PC-3 (cell line): ENCODE results near the gene NRSN2. TPM values are rescaled to one million over a fixed set of nuclear protein-coding genes. Genes with fewer than 3 reads are reported as not detected.
A peak's percentile ranks its signal among the peaks of the same experiment; 100 is the strongest.

ENCODE experiments used
- ATAC-seq: fragments of 200-7000 bp; cut with Tn5 transposase; 2 replicates; pipeline ENCODE4 v1.9.1; 2020; ENCODE audit warnings: mild to moderate bottlenecking, moderate library complexity
- BruUV-seq: library from RNA; stranded (reverse); fragments of 400-500 nt; replicated peaks from 2 replicates; lab custom pipeline; 2021; lab: Mats Ljungman, UMichigan
- CTCF ChIA-PET: fragments of 300-600 bp; sonication (Branson Sonifier 250); formaldehyde crosslinking; loops from one replicate; lab custom pipeline; 2022; ENCODE audit warnings: antibody characterized with exemption; lab: Charles Lee
- POLR2A ChIA-PET: fragments of 300-600 bp; sonication (Branson Sonifier 250); formaldehyde crosslinking; loops from one replicate; lab custom pipeline; 2022; ENCODE audit warnings: antibody characterized with exemption; ENCODE audit not compliant: unreplicated experiment; lab: Charles Lee
- DNase-seq: peaks from one replicate; pipeline ENCODE4 v3.0.0-alpha.2; 2015
- H2AFZ ChIP-seq: fragments of 300-600 bp; sonication (generic); 2 replicates; pipeline ENCODE4 v1.6.0; 2016; ENCODE audit warnings: antibody characterized with exemption, low read length
- H3F3A ChIP-seq: fragments of 300-600 bp; sonication (generic); one replicate; pipeline ENCODE4 v1.6.0; 2017; ENCODE audit warnings: antibody characterized with exemption, low read length, control low read depth, mild to moderate bottlenecking; ENCODE audit not compliant: unreplicated experiment
- H3K27ac ChIP-seq: fragments of 300-600 bp; sonication (generic); 2 replicates; pipeline ENCODE4 v1.5.1; 2016; ENCODE audit warnings: mild to moderate bottlenecking, low read length
- H3K27me3 ChIP-seq: fragments of 300-600 bp; sonication (generic); 2 replicates; pipeline ENCODE4 v1.6.1; 2016; ENCODE audit warnings: low read length, mixed read lengths
- H3K36me3 ChIP-seq: fragments of 300-600 bp; sonication (generic); 2 replicates; pipeline ENCODE4 v1.6.1; 2016; ENCODE audit warnings: low read depth, mixed run types, low read length, mixed read lengths
- H3K4me1 ChIP-seq: fragments of 300-600 bp; sonication (generic); 2 replicates; pipeline ENCODE4 v1.5.1; 2016; ENCODE audit warnings: low read length; ENCODE audit not compliant: insufficient read depth
- H3K4me2 ChIP-seq: fragments of 300-600 bp; sonication (generic); 2 replicates; pipeline ENCODE4 v1.6.0; 2016; ENCODE audit warnings: low read length
- H3K4me3 ChIP-seq: fragments of 300-600 bp; sonication (generic); 2 replicates; pipeline ENCODE4 v1.5.1; 2016; ENCODE audit warnings: mild to moderate bottlenecking, low read length, mixed read lengths
- H3K79me2 ChIP-seq: fragments of 300-600 bp; sonication (generic); 2 replicates; pipeline ENCODE4 v1.6.1; 2017; ENCODE audit warnings: low read length, mixed read lengths
- H3K9ac ChIP-seq: fragments of 300-600 bp; sonication (generic); 2 replicates; pipeline ENCODE4 v1.6.0; 2016; ENCODE audit warnings: mild to moderate bottlenecking, low read length
- H3K9me2 ChIP-seq: fragments of 300-600 bp; sonication (generic); replicated peaks from 2 replicates; pipeline ENCODE4 v1.6.1; 2016; ENCODE audit warnings: mixed run types, low read length, mixed read lengths
- H3K9me3 ChIP-seq: fragments of 300-600 bp; sonication (generic); 2 replicates; pipeline ENCODE4 v1.6.1; 2016; ENCODE audit warnings: low read length, mixed read lengths
- H4K20me1 ChIP-seq: fragments of 300-600 bp; sonication (generic); 2 replicates; pipeline ENCODE4 v1.6.1; 2016; ENCODE audit warnings: low read length, mixed read lengths
- EZH2 ChIP-seq: fragments of 300-600 bp; sonication (generic); IDR thresholded peaks from one replicate; pipeline ENCODE4 v1.6.1; 2017; ENCODE audit warnings: antibody characterized with exemption, mild to moderate bottlenecking, low read length; ENCODE audit not compliant: unreplicated experiment
- EZH2phosphoT487 ChIP-seq: fragments of 300-600 bp; sonication (generic); IDR thresholded peaks from 2 replicates; pipeline ENCODE4 v1.6.1; 2018; ENCODE audit warnings: mild to moderate bottlenecking, antibody characterized with exemption, low read length, borderline replicate concordance
- intact Hi-C: fragments of 100-400 bp; cut with micrococcal nuclease; formaldehyde crosslinking; loops from 2 replicates; pipeline ENCODE4 v1.9.0; 2023
- total RNA-seq: library from RNA; depleted of rRNA; stranded (reverse); fragments of >200 nt; gene quantifications from 2 replicates; pipeline ENCODE4 v1.2.3, GENCODE V29; 2014
- TF ChIP-seq, protein P1 (sequence below): fragments of 300-600 bp; sonication (generic); conservative IDR thresholded peaks from 2 replicates; pipeline ENCODE4 v1.5.1; 2017; ENCODE audit warnings: antibody characterized with exemption, low read depth, mild to moderate bottlenecking, low read length

Gene NRSN2
- total RNA-seq, 1 experiment from 2014 or later: 50.7 TPM

DNA sequence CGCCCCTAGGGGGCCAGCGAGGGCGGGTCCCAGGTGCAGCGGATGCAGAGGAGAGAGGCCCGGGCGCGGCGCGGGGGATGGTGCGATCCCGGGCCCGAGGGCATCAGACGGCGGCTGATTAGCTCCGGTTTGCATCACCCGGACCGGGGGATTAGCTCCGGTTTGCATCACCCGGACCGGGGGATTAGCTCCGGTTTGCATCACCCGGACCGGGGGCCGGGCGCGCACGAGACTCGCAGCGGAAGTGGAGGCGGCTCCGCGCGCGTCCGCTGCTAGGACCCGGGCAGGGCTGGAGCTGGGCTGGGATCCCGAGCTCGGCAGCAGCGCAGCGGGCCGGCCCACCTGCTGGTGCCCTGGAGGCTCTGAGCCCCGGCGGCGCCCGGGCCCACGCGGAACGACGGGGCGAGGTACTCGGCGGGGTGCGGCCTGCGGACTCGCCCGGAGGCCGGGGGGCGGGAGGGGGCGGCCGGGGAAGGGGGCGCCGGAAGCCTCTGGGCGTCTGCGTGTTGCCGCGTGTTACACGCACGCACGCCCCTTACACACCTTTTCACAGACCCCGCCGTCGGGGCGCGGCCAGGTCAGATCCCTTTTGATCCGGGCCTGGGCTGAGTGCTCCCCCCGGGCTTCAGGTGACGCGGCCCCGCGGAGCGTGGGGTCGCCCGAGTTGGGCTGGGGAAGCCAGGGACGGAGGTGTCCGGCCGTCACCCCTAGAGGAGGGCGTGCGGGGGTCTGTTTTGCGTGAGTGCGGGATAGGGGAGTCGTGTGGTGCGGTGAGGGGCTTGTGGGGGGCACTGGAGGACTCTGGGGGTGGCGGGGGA is 34.1 kb downstream of the NRSN2 start:
- intact Hi-C loops: no loop called here
- no peaks in the 10 kb centered on the region for H3K9me2 ChIP-seq
- H3K36me3 ChIP-seq: peaks cover 21% of the 10 kb centered on the region; the same call in 1 of the 2 replicates
- H3K4me2 ChIP-seq: peak overlapping the region; percentile 93
- H4K20me1 ChIP-seq: peaks cover 22% of the 10 kb centered on the region
- no peaks in the 10 kb centered on the region for H3K9me3 ChIP-seq
- CTCF ChIA-PET: interaction anchor here (0.7 to 1.3 kb wide), 4 partner anchors 9 to 54 kb away, joined by 3 to 25 read pairs (median 6); no protein-coding TSS in a partner anchor
- no peaks in the 10 kb centered on the region for H3F3A ChIP-seq
- H3K4me3 ChIP-seq: peak overlapping the region; percentile 80
- peaks cover 36% of the 10 kb centered on the region for H3K4me1 ChIP-seq
- ATAC-seq (peak; percentile 60), DNase-seq (peak; percentile 76)
- peaks cover 67% of the 10 kb centered on the region for H3K79me2 ChIP-seq
- H3K27me3 ChIP-seq: no peaks in the 10 kb centered on the region
- peak overlapping the region; percentile 85 for H3K27ac ChIP-seq
- peak overlapping the region; percentile 96 for H3K9ac ChIP-seq
- no TSS peak for BruUV-seq
- H2AFZ ChIP-seq: peak overlapping the region; percentile 82
- TF ChIP-seq EZH2: no peak
- no peak for TF ChIP-seq EZH2phosphoT487
- TF ChIP-seq, protein P1, sequence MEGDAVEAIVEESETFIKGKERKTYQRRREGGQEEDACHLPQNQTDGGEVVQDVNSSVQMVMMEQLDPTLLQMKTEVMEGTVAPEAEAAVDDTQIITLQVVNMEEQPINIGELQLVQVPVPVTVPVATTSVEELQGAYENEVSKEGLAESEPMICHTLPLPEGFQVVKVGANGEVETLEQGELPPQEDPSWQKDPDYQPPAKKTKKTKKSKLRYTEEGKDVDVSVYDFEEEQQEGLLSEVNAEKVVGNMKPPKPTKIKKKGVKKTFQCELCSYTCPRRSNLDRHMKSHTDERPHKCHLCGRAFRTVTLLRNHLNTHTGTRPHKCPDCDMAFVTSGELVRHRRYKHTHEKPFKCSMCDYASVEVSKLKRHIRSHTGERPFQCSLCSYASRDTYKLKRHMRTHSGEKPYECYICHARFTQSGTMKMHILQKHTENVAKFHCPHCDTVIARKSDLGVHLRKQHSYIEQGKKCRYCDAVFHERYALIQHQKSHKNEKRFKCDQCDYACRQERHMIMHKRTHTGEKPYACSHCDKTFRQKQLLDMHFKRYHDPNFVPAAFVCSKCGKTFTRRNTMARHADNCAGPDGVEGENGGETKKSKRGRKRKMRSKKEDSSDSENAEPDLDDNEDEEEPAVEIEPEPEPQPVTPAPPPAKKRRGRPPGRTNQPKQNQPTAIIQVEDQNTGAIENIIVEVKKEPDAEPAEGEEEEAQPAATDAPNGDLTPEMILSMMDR: peak; percentile 33; the same call in 1 of the 2 replicates
- POLR2A ChIA-PET: interaction anchor here (0.6 to 1.8 kb wide), 8 partner anchors 9 to 102 kb away, joined by 3 to 26 read pairs (median 10); no protein-coding TSS in a partner anchor

DNA sequence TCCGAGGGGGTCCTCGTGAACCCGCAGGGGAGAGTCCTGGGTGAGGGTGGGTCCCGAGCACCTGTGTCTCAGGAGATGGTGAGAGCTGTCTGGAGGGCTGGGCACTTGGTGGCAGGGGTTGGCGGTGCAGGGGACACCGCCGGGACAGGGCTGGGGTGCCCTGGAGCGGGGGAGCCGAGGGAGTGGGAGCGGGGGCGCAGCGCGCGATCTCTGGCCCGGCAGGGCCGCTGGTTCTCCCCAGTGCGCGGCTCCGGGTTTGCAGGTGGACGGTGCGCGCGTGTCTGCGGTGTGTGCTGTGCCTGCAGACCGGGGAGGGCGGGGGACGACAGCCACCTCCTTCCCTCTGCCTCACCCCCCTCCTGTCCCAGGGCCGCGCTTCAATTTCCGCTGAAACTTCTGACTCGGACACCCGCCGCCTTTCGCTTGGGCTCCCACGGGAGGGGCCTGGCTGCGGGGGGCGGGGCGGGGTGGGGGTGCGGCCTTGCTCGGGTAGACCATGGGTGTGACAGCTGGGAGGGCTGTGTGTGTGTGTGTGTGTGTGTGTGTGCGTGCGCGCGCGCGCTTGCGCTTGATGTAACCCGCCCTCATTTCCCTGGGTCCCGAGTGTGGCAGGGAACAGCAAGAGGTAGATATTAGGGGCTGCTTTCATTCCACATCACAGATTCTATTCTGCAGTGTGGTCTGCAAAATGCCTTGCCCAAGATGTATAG is 34.8 kb downstream of the NRSN2 start:
- Histone ChIP-seq H3K79me2 (peaks cover 74% of the 10 kb centered on the region), H3K27me3 (no peaks in the 10 kb centered on the region), H3K9me3 (no peaks in the 10 kb centered on the region), H3K9me2 (no peaks in the 10 kb centered on the region), H3K4me3 (peak overlapping the region; percentile 80), H4K20me1 (peaks cover 22% of the 10 kb centered on the region), H3K9ac (peak overlapping the region; percentile 96), H2AFZ (no peak overlapping the region), H3K27ac (peak overlapping the region; percentile 85), H3K36me3 (peaks cover 28% of the 10 kb centered on the region; the same call in 1 of the 2 replicates), H3K4me1 (peaks cover 36% of the 10 kb centered on the region), H3F3A (no peaks in the 10 kb centered on the region), H3K4me2 (peak overlapping the region; percentile 93)
- TF ChIP-seq EZH2: no peak
- TF ChIP-seq EZH2phosphoT487: no peak
- TF ChIP-seq, protein P1: no peak
- intact Hi-C loops: loop anchor here (2.0 kb wide), 1 partner anchor 19 kb away; no protein-coding TSS in a partner anchor
- ATAC-seq (peak; percentile 64), DNase-seq (peak; percentile 84)
- no TSS peak for BruUV-seq
- POLR2A ChIA-PET: interaction anchor here (0.6 to 1.3 kb wide), 4 partner anchors 9 to 26 kb away, joined by 3 to 5 read pairs (median 4); no protein-coding TSS in a partner anchor
- CTCF ChIA-PET: no interaction called here
